Stimulated activated effector memory CD8-positive, alpha-beta T cell treated with anti-CD3 and anti-CD28 coated beads, Interleukin-12 subunit alpha, Interleukin-12 subunit beta, amount 100 ng/mL, for 72 hours (primary cell): Measurements from ENCODE around the gene NTN1.

Experiments used
- ATAC-seq: fragments of 150-1000 bp; cut with Tn5 transposase; 2 replicates; pipeline ENCODE4 v1.10.0; 2021
- DNase-seq, 2 donors: peaks; one replicate each; pipeline ENCODE4 v3.0.0; 2021 to 2022; ENCODE audit warnings: low spot score in 2 of 2
- H3K27ac Mint-ChIP-seq: one replicate; pipeline ENCODE4 v1.8.0; 2022; ENCODE audit warnings: mild to moderate bottlenecking, mixed read lengths
- H3K36me3 Mint-ChIP-seq: one replicate; pipeline ENCODE4 v1.8.0; 2022; ENCODE audit warnings: mild to moderate bottlenecking, mixed read lengths
- H3K4me1 Mint-ChIP-seq: one replicate; pipeline ENCODE4 v1.8.0; 2022; ENCODE audit warnings: mixed read lengths
- H3K4me3 Mint-ChIP-seq: one replicate; pipeline ENCODE4 v1.8.0; 2022; ENCODE audit warnings: mild to moderate bottlenecking, mixed read lengths
- H3K9me3 Mint-ChIP-seq: one replicate; pipeline ENCODE4 v1.8.0; 2022; ENCODE audit warnings: mixed read lengths

NTN1 gene

DNA sequence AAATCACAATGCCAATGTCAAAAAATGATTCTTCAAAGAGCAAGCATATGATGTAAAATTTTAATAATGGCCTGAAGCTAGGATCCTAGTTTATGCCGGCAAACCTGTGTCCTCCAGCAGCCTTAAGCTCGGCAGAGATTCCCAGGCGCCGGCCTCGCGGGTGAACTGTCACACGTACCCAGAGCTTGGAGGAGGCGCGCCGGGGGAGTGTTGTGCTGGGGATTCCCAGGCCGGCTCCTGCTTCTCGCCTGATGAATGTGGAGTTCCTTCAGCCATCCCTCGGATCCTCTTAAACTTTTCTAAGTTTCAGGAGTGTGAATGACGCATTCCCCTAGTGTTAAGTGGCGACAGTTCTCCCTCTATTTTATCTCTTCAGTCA, 19.1 kb upstream of the NTN1 start:
- DNase-seq (no peak), ATAC-seq (no peak)
- peaks cover 5% of the 10 kb centered on the region for H3K4me1 Mint-ChIP-seq
- H3K27ac Mint-ChIP-seq: no peak overlapping the region
- H3K4me3 Mint-ChIP-seq: peak overlapping the region; percentile 46
- no peaks in the 10 kb centered on the region for H3K9me3 Mint-ChIP-seq
- no peaks in the 10 kb centered on the region for H3K36me3 Mint-ChIP-seq

GRCh38 chr17:9002606-9003354, 18.5 kb upstream of the NTN1 start:
- peaks cover 5% of the 10 kb centered on the region for H3K4me1 Mint-ChIP-seq
- H3K4me3 Mint-ChIP-seq: peak overlapping the region; percentile 46
- ATAC-seq (peak; percentile 75), DNase-seq (peak; percentile 16 to 63)
- H3K9me3 Mint-ChIP-seq: no peaks in the 10 kb centered on the region
- H3K36me3 Mint-ChIP-seq: no peaks in the 10 kb centered on the region
- no peak overlapping the region for H3K27ac Mint-ChIP-seq

GRCh38 chr17:9003355-9004131, 17.8 kb upstream of the NTN1 start:
- peak; percentile 34 for ATAC-seq
- Mint-ChIP-seq H3K36me3 (no peaks in the 10 kb centered on the region), H3K9me3 (no peaks in the 10 kb centered on the region), H3K27ac (no peak overlapping the region), H3K4me1 (peaks cover 5% of the 10 kb centered on the region), H3K4me3 (peak overlapping the region; percentile 50)
- no peak for DNase-seq

- Mint-ChIP-seq H3K4me1 (peaks cover 5% of the 10 kb centered on the region), H3K9me3 (no peaks in the 10 kb centered on the region), H3K27ac (no peak overlapping the region), H3K36me3 (no peaks in the 10 kb centered on the region), H3K4me3 (peak overlapping the region; percentile 50)
- ATAC-seq (no peak), DNase-seq (no peak)
These were observed 17.0 kb upstream of the NTN1 start for GRCh38 chr17:9004132-9004960.

DNA sequence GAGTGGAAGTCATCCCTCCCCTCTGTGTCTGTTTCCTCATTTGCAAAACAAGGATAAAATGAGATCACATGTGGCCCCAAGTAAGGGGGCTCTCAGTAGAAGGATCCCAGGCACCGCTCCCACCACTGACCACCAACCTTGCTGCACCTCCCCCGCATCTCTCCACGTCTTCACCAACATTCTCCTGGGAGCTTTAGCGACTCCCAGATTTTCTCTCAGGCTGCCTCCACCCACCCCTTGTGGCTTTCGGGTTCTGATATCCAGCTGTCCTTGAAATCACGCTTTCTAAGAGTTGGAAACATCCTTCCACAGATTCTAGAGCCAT, 16.4 kb upstream of the NTN1 start:
- no peak for ATAC-seq
- Mint-ChIP-seq H3K4me3 (peak overlapping the region; percentile 50), H3K9me3 (no peaks in the 10 kb centered on the region), H3K4me1 (peaks cover 5% of the 10 kb centered on the region), H3K27ac (no peak overlapping the region), H3K36me3 (no peaks in the 10 kb centered on the region)
- DNase-seq: no peak

GRCh38 chr17:9006175-9006767, 15.0 kb upstream of the NTN1 start:
- H3K27ac Mint-ChIP-seq: no peak overlapping the region

GRCh38 chr17:9007052-9007714, 14.1 kb upstream of the NTN1 start:
- Mint-ChIP-seq H3K9me3 (no peaks in the 10 kb centered on the region), H3K4me3 (no peak overlapping the region), H3K4me1 (peaks cover 5% of the 10 kb centered on the region), H3K36me3 (no peaks in the 10 kb centered on the region), H3K27ac (no peak overlapping the region)
- DNase-seq (no peak), ATAC-seq (no peak)

More at GRCh38 chr17:9006175-9006767, 15.0 kb upstream of the NTN1 start:
- Mint-ChIP-seq H3K9me3 (no peaks in the 10 kb centered on the region), H3K4me3 (no peak overlapping the region), H3K36me3 (no peaks in the 10 kb centered on the region), H3K4me1 (peaks cover 5% of the 10 kb centered on the region)
- ATAC-seq (no peak), DNase-seq (no peak)

DNA sequence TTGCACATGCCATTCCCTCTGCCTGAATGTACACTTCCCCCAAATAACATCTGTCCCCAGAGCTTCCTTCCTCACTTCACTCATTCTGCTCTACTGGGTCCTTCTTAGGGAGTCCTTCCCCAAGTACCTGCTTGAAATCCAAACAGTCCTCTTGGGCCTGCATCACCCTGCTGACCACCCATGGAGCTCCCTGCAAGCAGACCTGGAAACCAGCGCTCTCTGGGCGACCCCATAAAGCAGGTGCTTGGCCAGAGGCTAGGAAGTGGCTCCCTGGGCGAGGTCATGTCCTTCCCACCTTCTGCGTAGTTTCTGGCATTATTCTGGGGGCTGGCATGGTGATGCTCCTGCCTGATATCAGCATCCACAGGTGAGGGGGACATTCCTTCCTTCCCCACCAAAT, 12.2 kb upstream of the NTN1 start:
- no peaks in the 10 kb centered on the region for H3K9me3 Mint-ChIP-seq
- peaks cover 5% of the 10 kb centered on the region for H3K4me1 Mint-ChIP-seq
- no peaks in the 10 kb centered on the region for H3K36me3 Mint-ChIP-seq
- no peak for ATAC-seq
- no peak overlapping the region for H3K27ac Mint-ChIP-seq
- no peak for DNase-seq
- H3K4me3 Mint-ChIP-seq: no peak overlapping the region

GRCh38 chr17:9009737-9010136, 11.6 kb upstream of the NTN1 start:
- no peak for DNase-seq
- Mint-ChIP-seq H3K36me3 (no peaks in the 10 kb centered on the region), H3K4me1 (peaks cover 5% of the 10 kb centered on the region), H3K27ac (no peak overlapping the region), H3K4me3 (no peak overlapping the region), H3K9me3 (no peaks in the 10 kb centered on the region)
- no peak for ATAC-seq

DNA sequence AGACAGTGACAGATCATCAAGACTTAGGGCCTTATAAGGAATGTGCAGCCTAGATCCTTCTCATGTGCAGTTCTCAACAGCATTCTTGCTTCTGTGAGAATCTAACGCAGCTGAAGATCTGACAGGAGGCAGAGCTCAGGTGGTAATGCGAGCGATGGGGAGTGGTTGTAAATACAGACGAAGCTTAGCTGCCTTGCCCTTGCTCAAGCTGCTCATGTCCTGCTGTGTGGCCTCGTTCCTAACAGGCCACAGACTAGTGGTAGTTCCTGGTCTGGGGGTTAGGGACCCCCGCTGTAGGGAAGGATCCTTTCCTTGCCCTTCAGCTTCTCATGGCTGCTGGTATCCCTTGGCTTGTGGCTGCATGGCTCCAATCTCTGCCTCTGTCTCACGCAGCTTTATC, 10.3 kb upstream of the NTN1 start:
- Mint-ChIP-seq H3K27ac (no peak overlapping the region), H3K4me3 (no peak overlapping the region), H3K4me1 (no peaks in the 10 kb centered on the region), H3K36me3 (no peaks in the 10 kb centered on the region), H3K9me3 (no peaks in the 10 kb centered on the region)
- DNase-seq (no peak), ATAC-seq (no peak)

GRCh38 chr17:9016941-9017552, 4.3 kb upstream of the NTN1 start:
- Mint-ChIP-seq H3K27ac (no peak overlapping the region), H3K4me1 (no peaks in the 10 kb centered on the region), H3K9me3 (no peaks in the 10 kb centered on the region), H3K36me3 (no peaks in the 10 kb centered on the region), H3K4me3 (no peak overlapping the region)
- ATAC-seq: no peak
- no peak for DNase-seq

DNA sequence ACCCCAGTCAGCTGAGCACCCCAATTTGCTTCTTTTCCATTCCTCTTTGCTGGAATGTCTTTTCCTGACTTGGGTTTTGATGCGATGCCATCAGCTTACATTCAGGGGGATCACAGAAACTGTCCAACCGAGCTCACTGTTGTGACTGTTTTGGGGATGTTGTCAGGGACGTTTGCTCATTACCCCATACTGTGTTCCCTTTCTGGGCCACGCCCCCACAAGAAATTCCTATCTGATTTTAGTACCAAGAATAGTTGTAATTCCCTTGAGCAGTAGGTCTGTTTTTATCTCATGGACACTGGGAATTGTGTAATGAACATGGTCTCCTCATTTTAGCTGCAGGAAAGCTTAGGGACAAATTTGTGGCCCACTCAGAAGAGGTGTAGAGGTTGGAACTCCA, 2.6 kb upstream of the NTN1 start:
- Mint-ChIP-seq H3K27ac (no peak overlapping the region), H3K4me1 (peaks cover 6% of the 10 kb centered on the region)
- no peak for DNase-seq

GRCh38 chr17:9020096-9020823, 1.1 kb upstream of the NTN1 start:
- Mint-ChIP-seq H3K9me3 (no peaks in the 10 kb centered on the region), H3K36me3 (no peaks in the 10 kb centered on the region), H3K27ac (no peak overlapping the region), H3K4me1 (peaks cover 6% of the 10 kb centered on the region), H3K4me3 (peak overlapping the region; percentile 78)
- peak; percentile 2 for ATAC-seq
- no peak for DNase-seq

More for the DNA sequence above, 2.6 kb upstream of the NTN1 start:
- Mint-ChIP-seq H3K4me3 (no peak overlapping the region), H3K9me3 (no peaks in the 10 kb centered on the region), H3K36me3 (no peaks in the 10 kb centered on the region)
- ATAC-seq: no peak

DNA sequence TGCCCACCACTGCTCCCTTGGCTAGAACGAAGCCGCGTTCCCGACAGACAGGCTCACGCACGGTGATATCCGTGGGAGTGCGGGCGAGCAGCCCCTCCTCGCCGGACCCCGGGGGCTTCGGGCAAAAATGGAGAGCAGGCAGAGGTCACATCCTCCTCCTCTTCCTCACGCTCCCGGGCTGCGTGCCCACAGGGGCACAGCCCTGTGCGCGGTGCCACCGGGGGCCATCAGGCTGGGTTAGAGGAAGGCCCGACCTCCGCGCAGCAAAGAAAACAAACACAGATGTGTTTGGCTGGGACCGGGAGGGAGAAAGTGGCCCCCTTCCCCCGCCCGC, 519 bp upstream of the NTN1 start:
- Mint-ChIP-seq H3K36me3 (no peaks in the 10 kb centered on the region), H3K27ac (no peak overlapping the region), H3K9me3 (no peaks in the 10 kb centered on the region), H3K4me1 (peaks cover 6% of the 10 kb centered on the region), H3K4me3 (peak overlapping the region; percentile 78)
- no peak for ATAC-seq
- no peak for DNase-seq
